ENCODE results near the gene GIGYF2.
"Not testable (repeated sequence)": the region's sequence is repeated elsewhere in the genome, so short reads cannot be mapped to it uniquely, and the experiment has no call there.

The GIGYF2 gene

DNA sequence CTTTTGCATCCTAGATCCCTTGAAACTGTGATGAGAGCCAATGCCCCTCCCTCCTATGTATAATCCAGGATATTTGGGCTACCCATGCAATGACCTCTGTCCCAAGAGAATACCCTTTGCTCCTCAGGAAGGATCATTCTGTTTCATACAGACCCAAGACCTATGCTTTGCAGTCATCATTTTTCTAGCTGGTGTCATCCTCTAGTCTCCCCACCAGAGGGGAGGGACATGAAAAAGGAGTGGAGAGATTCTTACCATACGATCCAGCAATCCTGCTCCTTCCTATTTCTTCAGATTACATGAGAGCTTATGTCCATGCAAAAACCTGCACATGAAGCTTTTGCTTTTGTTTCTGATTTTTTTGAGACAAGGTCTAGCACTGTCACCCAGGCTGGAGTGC lies 13.8 kb upstream of the GIGYF2 start:
- Histone ChIP-seq H3K36me3 (ENCODE audit: control insufficient read depth, insufficient read depth, low read length) (no peaks in the 10 kb centered on the region), H2BK120ac (ENCODE audit: low read depth, low read length) (no peak overlapping the region), H3K18ac (ENCODE audit: low read length) (no peak overlapping the region), H3K4me2 (ENCODE audit: low read length) (no peak overlapping the region), H3K4ac (ENCODE audit: low read depth, low read length) (no peak overlapping the region), H3K56ac (ENCODE audit: low read length) (no peak overlapping the region), H2BK15ac (replicated peaks; ENCODE audit: low read depth) (no peak overlapping the region), H3K79me2 (ENCODE audit: control insufficient read depth, insufficient read depth, low read length) (no peaks in the 10 kb centered on the region), H3K23ac (ENCODE audit: low read length) (no peak overlapping the region), H4K8ac (ENCODE audit: low read depth, low read length) (no peak overlapping the region), H2AK5ac (ENCODE audit: low read length) (no peak overlapping the region), H4K5ac (ENCODE audit: low read length) (no peak overlapping the region), H3K27me3 (ENCODE audit: insufficient read depth, low read length, poor library complexity) (no peaks in the 10 kb centered on the region), H2BK5ac (ENCODE audit: low read length) (no peak overlapping the region), H3K4me1 (ENCODE audit: control insufficient read depth, low read depth, low read length) (no peaks in the 10 kb centered on the region), H3K27ac (ENCODE audit: low read depth, low read length) (no peak overlapping the region), H3K4me3 (ENCODE audit: low read length) (no peak overlapping the region), H3K9ac (ENCODE audit: low read length) (no peak overlapping the region), H3K79me1 (ENCODE audit: low read length) (no peaks in the 10 kb centered on the region)
- DNase-seq: no peak
- WGBS (ENCODE audit: extremely low coverage, insufficient coverage, low lambda C conversion rate): no CpG with 5 or more reads among the region's 1 CpG

- H3K4me2 ChIP-seq (ENCODE audit: low read length); H3K56ac ChIP-seq (ENCODE audit: low read length); H2AK5ac ChIP-seq (ENCODE audit: low read length); H3K4ac ChIP-seq (ENCODE audit: low read depth, low read length); H3K23ac ChIP-seq (ENCODE audit: low read length); H3K18ac ChIP-seq (ENCODE audit: low read length); H3K79me1 ChIP-seq (ENCODE audit: low read length); H3K4me1 ChIP-seq (ENCODE audit: control insufficient read depth, low read depth, low read length); H3K36me3 ChIP-seq (ENCODE audit: control insufficient read depth, insufficient read depth, low read length); H2BK120ac ChIP-seq (ENCODE audit: low read depth, low read length); H3K9ac ChIP-seq (ENCODE audit: low read length); H4K8ac ChIP-seq (ENCODE audit: low read depth, low read length); DNase-seq; H4K5ac ChIP-seq (ENCODE audit: low read length); H3K27me3 ChIP-seq (ENCODE audit: insufficient read depth, low read length, poor library complexity); H2BK15ac ChIP-seq (replicated peaks; ENCODE audit: low read depth); H3K27ac ChIP-seq (ENCODE audit: low read depth, low read length); H2BK5ac ChIP-seq (ENCODE audit: low read length); H3K4me3 ChIP-seq (ENCODE audit: low read length); H3K79me2 ChIP-seq (ENCODE audit: control insufficient read depth, insufficient read depth, low read length): not testable (repeated sequence)
- no CpG with 5 or more reads among the region's 6 CpGs for WGBS (ENCODE audit: extremely low coverage, insufficient coverage, low lambda C conversion rate)
Measured at GRCh38 chr2:232685391-232685790, 11.7 kb upstream of the GIGYF2 start.

DNA sequence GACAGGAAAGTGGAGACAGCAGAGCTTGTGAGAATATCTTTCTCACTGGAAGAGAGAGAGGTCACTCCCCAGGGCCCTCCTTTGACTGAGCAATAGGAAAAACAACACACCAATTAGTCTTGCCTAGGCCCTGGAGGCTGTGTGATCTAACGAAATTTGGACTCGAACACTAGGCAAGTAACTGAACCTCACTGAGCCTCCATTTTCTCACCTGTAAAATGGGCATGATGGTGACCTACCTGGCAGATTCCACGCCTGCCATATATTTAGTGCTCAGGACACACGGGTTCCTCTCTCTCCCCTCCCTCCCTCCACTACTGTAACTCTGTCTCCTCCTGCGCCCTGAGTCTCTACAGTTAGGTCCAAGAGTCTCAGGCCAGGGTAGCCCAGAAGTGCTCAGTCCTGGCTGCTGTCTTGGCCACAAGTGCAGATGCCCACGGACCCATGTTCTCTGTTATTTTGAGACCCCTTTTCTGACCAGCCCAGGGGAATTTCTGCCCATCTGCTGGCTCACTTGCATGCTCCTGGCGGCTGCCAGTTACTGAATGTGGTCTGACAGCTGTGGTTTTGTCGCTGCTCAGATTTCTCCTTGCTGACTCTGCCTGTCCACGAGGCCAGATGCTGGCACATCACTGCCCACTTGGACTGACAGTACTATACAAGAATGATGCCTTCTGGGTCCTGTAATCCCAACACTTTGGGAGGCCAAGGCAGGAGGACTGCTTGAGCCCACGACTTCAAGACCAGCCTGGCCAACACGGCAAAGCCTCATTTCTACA lies 9.6 kb upstream of the GIGYF2 start:
- Histone ChIP-seq H3K79me2 (ENCODE audit: control insufficient read depth, insufficient read depth, low read length) (no peaks in the 10 kb centered on the region), H4K8ac (ENCODE audit: low read depth, low read length) (no peak overlapping the region), H3K27ac (ENCODE audit: low read depth, low read length) (no peak overlapping the region), H3K36me3 (ENCODE audit: control insufficient read depth, insufficient read depth, low read length) (no peaks in the 10 kb centered on the region), H3K4me2 (ENCODE audit: low read length) (no peak overlapping the region), H3K79me1 (ENCODE audit: low read length) (no peaks in the 10 kb centered on the region), H2BK15ac (replicated peaks; ENCODE audit: low read depth) (no peak overlapping the region), H2BK5ac (ENCODE audit: low read length) (no peak overlapping the region), H2AK5ac (ENCODE audit: low read length) (no peak overlapping the region), H3K18ac (ENCODE audit: low read length) (no peak overlapping the region), H3K4ac (ENCODE audit: low read depth, low read length) (no peak overlapping the region), H3K23ac (ENCODE audit: low read length) (no peak overlapping the region), H4K5ac (ENCODE audit: low read length) (no peak overlapping the region), H3K27me3 (ENCODE audit: insufficient read depth, low read length, poor library complexity) (no peaks in the 10 kb centered on the region), H3K4me3 (ENCODE audit: low read length) (no peak overlapping the region), H3K56ac (ENCODE audit: low read length) (no peak overlapping the region), H2BK120ac (ENCODE audit: low read depth, low read length) (no peak overlapping the region), H3K4me1 (ENCODE audit: control insufficient read depth, low read depth, low read length) (no peaks in the 10 kb centered on the region), H3K9ac (ENCODE audit: low read length) (no peak overlapping the region)
- no peak for DNase-seq
- WGBS (ENCODE audit: extremely low coverage, insufficient coverage, low lambda C conversion rate): no CpG with 5 or more reads among the region's 11 CpGs

DNA sequence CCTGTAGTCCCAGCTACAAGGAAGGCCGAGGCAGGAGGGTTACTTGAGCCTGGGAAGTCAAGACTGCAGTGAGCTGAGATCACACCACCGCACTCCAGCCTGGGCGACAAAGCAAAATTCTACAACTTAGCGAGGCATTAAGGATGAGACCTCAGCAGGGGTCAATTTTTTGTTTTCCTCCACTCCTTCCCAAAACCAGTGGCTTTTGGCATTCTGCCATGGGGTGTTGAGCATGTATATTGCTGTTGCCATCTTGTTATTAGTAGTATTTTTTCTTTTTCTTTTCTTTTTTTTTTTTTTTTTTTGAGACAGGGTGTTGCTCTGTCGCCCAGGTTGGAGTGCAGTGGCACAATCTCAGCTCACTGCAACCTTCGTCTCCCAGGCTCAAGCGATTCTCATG lies 8.9 kb upstream of the GIGYF2 start:
- no CpG with 5 or more reads among the region's 7 CpGs for WGBS (ENCODE audit: extremely low coverage, insufficient coverage, low lambda C conversion rate)

GRCh38 chr2:232689152-232689910 lies 7.8 kb upstream of the GIGYF2 start:
- H3K9ac ChIP-seq (ENCODE audit: low read length): no peak overlapping the region
- no peak overlapping the region for H4K8ac ChIP-seq (ENCODE audit: low read depth, low read length)
- no peak overlapping the region for H2BK120ac ChIP-seq (ENCODE audit: low read depth, low read length)
- no peak overlapping the region for H3K4me3 ChIP-seq (ENCODE audit: low read length)
- H3K18ac ChIP-seq (ENCODE audit: low read length): no peak overlapping the region
- no peak overlapping the region for H2BK5ac ChIP-seq (ENCODE audit: low read length)
- H3K23ac ChIP-seq (ENCODE audit: low read length): no peak overlapping the region
- no peak for DNase-seq
- H4K5ac ChIP-seq (ENCODE audit: low read length): no peak overlapping the region
- no CpG with 5 or more reads among the region's 3 CpGs for WGBS (ENCODE audit: extremely low coverage, insufficient coverage, low lambda C conversion rate)
- H3K79me2 ChIP-seq (ENCODE audit: control insufficient read depth, insufficient read depth, low read length): no peaks in the 10 kb centered on the region
- H3K27ac ChIP-seq (ENCODE audit: low read depth, low read length): no peak overlapping the region
- no peaks in the 10 kb centered on the region for H3K36me3 ChIP-seq (ENCODE audit: control insufficient read depth, insufficient read depth, low read length)
- H3K27me3 ChIP-seq (ENCODE audit: insufficient read depth, low read length, poor library complexity): no peaks in the 10 kb centered on the region
- H3K4me2 ChIP-seq (ENCODE audit: low read length): no peak overlapping the region
- no peaks in the 10 kb centered on the region for H3K4me1 ChIP-seq (ENCODE audit: control insufficient read depth, low read depth, low read length)
- no peak overlapping the region for H3K56ac ChIP-seq (ENCODE audit: low read length)
- H3K79me1 ChIP-seq (ENCODE audit: low read length): no peaks in the 10 kb centered on the region
- no peak overlapping the region for H2AK5ac ChIP-seq (ENCODE audit: low read length)
- H3K4ac ChIP-seq (ENCODE audit: low read depth, low read length): no peak overlapping the region
- H2BK15ac ChIP-seq (replicated peaks; ENCODE audit: low read depth): no peak overlapping the region

More for the DNA sequence above, 8.9 kb upstream of the GIGYF2 start:
- H4K8ac ChIP-seq (ENCODE audit: low read depth, low read length): no peak overlapping the region
- H3K27ac ChIP-seq (ENCODE audit: low read depth, low read length): no peak overlapping the region
- H4K5ac ChIP-seq (ENCODE audit: low read length): no peak overlapping the region
- H3K36me3 ChIP-seq (ENCODE audit: control insufficient read depth, insufficient read depth, low read length): no peaks in the 10 kb centered on the region
- no peak overlapping the region for H3K4me3 ChIP-seq (ENCODE audit: low read length)
- H3K18ac ChIP-seq (ENCODE audit: low read length): no peak overlapping the region
- no peaks in the 10 kb centered on the region for H3K79me2 ChIP-seq (ENCODE audit: control insufficient read depth, insufficient read depth, low read length)
- DNase-seq: no peak
- no peak overlapping the region for H3K23ac ChIP-seq (ENCODE audit: low read length)
- H2BK120ac ChIP-seq (ENCODE audit: low read depth, low read length): no peak overlapping the region
- H2BK5ac ChIP-seq (ENCODE audit: low read length): no peak overlapping the region
- H2BK15ac ChIP-seq (replicated peaks; ENCODE audit: low read depth): no peak overlapping the region
- H3K4me1 ChIP-seq (ENCODE audit: control insufficient read depth, low read depth, low read length): no peaks in the 10 kb centered on the region
- H3K27me3 ChIP-seq (ENCODE audit: insufficient read depth, low read length, poor library complexity): no peaks in the 10 kb centered on the region
- no peak overlapping the region for H2AK5ac ChIP-seq (ENCODE audit: low read length)
- H3K4me2 ChIP-seq (ENCODE audit: low read length): no peak overlapping the region
- no peak overlapping the region for H3K56ac ChIP-seq (ENCODE audit: low read length)
- no peak overlapping the region for H3K9ac ChIP-seq (ENCODE audit: low read length)
- no peak overlapping the region for H3K4ac ChIP-seq (ENCODE audit: low read depth, low read length)
- no peaks in the 10 kb centered on the region for H3K79me1 ChIP-seq (ENCODE audit: low read length)
